T follicular helper cell (primary cell): ENCODE results near the gene PITPNM3.
"Not testable (repeated sequence)": the region's sequence is repeated elsewhere in the genome, so short reads cannot be mapped to it uniquely, and the experiment has no call there.

Experiments
- DNase-seq: peaks from one replicate; pipeline ENCODE4 v3.0.0-alpha.2; 2020; ENCODE audit warnings: low read depth

PITPNM3 gene

DNA sequence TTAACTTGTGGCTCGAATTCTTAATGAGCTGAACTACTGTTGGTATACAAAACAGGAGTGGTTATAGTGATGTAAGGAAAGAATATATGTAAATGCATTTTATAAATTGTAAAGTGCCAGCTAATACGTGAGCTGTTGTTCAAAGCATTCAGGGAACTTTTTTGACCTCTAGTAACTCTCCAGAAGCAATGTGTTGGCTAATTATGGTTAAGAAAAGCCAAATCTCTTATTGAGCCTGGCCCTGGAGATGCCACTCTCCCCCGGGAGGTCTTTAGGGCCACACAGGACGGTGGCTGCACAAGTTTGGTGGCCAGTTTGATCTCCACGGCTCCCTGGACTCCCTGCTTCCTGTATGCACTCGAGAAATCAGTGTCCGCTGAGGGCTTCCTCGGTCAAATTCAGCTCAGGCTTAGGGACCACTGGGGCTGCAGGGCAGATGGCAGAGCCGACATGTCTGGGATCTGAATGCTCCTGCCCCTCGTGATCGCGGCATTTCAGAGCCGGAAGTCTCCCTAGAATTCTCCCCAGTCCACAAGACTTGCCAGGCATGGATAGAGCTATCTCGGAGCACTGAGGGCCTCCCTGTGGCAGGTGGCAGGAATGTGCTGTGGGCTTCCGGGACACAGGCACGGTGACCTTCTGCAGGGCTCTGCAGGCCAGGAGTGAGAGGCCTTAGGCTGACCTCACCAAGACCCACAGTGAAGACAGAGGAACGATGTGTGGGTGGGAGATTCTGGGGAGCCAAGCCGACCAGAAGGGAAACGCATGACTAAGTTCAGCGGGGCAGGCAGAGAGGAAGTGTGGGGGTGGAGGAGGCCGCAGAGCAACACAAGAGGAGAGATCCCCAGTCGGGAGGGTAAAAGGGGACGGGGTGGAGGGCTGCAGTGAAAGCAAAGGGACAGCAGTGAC lies 18.6 kb upstream of the PITPNM3 start:
- no peak for DNase-seq

DNA sequence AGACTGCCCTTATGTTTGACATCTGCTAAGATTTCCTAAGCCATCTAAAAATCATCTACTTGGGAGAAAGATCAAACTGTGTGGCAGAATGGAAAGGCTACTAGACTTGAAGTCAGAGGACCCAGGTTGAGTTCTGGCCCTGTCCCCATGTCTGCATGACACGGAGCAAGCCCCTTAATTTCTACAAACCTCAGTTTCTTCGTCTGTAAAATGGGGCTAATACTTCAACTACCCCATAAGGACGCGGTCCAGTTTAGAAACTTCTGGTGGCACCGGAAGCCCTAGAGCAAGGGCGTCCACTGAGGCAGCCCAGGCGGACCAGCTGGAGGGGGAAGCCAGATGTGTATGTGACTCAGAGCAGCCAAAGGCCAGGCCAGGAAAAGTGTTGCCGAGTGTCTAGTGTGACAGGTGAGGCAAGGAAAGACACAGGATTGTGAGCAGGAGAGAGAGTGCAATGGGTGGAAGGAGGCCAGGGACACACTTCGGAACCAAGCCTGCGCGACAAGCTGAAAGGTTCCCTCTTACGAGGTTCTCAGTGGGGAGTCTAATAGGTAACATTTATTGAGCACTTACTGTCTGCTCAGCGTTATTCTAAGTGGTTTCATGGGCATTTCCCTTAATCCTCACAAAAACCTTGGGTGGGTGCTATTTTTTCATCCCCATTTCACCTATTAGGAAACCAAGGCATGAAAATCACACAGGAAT lies 17.8 kb upstream of the PITPNM3 start:
- DNase-seq = no peak

DNA sequence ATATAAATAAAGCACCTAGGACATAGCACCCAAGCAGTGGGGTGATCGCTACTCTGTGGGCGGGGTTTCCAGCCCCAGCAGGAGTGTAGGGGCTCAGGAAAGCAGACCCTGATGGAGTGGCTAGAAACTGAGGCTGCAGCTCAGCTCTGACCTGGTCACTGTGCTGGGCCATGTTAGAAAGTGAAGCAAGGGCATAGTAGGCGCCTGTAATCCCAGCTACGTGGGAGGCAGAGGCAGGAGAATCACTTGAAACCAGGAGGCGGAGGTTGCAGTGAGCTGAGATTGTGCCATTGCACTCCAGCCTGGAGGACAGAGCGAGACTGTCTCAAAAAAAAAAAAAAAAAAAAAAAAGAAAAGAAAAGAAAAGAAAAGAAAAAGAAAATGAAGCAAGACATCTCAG lies 17.1 kb upstream of the PITPNM3 start:
- not testable (repeated sequence) for DNase-seq

DNA sequence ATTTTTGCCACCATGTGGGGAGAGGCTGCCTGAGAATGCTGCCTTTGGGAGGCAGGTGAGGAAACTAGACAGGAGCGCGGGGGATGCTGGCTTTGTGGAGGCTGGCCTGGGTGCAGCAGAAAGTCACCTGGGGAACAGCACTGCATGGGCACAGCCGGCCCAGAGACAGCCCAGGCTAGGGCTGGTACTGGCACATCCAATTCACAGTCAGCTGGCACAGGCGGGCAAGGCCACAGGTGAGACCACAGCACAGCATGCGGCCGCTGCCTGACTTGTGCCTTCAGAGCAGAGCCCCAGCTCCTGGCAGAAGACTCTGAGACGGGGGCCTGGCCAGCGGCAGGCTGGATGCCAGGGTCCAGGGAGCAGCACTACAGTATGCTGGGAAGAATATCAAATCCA lies 16.6 kb upstream of the PITPNM3 start:
- no peak for DNase-seq

DNA sequence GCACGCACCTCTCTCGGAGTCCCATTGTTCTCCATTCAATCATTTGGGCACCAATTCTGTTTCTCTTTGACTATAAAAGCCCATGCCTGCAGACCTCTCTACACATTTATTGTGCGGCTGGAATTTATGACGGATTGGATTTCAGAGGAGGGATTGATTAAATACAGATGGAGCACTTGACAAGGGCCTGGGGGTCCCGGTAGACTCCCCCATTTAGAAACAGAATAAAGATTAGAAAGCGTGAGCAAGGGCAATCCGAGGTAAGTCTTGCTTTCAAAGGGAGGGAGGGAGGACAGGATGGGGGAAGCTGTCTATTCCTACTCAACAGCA lies 15.1 kb upstream of the PITPNM3 start:
- no peak for DNase-seq

DNA sequence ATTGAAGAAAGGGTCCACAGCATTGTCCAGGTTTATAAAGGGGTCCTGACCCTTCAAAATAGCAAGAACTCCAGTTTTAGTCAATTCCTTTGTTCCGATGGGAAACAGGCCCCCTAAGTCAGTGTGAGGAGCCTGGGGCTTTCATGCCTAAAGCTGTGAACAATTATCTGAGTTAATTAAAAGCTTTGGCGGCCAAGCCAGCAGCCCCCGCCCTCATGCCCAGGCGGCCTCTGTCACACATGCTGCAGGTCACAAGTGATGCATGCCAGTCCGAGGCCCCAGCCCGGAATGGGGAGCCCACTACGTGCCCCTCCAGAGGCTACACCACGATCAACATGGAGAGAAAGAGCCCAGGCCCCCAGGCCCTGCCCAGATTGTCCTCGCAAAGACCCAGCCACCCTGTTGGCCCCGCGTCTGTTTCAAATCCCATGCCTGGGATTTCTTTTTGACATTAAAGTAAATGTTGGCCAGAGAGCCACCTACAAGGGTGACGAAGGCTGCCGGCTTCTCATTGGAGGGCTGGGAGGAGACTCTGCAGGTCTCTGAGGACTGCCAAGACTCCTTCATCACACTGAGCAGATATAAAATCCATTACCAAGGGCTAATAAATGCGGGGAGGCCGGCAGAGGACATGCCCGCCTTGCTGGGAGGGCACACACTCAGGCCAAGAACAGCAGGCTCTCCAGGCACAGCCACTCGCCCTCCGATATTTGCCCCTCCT lies 14.5 kb upstream of the PITPNM3 start:
- no peak for DNase-seq

DNA sequence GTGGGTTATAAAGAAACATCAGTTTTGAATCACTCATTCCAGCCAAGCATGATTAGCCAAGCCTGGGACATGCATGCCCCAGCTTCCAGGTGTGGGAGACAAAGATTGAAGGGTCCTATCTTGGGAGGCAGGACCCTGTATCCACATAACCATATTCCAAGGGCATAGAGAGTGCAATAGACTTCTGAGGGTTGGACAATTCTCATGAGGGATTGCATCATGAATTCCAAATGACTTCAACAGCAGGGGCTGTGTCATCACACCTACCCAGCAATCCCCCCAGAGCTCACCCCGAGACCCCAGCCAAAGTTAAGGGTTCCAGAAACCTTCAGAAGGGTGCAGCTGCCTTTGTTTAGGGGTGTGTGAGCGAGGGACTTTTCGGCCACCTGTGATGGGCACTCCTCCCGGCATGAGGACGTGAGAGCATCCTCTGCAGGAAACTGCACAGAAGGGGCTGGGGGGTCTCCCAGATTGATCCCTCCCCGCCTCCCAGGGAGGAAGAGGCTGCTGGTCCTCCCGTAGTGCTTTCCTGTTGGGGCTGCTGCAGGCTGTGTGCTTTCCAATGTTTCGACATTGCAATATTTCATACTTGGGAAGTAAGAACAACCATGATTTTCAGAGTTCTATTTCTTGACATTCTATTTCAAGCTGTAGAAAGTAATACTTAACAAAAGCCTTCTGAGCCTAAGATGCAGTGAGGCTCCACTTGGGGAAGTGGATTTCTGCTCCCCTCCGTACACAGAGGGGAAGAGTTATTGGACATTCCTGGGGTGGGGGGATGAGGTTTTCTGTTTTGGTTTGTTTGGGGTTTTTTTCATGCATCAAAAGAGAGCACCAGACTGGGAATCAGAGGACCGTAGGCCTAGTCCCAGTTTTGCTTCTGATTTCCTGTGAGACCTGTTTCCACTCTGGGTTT lies 13.3 kb upstream of the PITPNM3 start:
- no peak for DNase-seq

DNA sequence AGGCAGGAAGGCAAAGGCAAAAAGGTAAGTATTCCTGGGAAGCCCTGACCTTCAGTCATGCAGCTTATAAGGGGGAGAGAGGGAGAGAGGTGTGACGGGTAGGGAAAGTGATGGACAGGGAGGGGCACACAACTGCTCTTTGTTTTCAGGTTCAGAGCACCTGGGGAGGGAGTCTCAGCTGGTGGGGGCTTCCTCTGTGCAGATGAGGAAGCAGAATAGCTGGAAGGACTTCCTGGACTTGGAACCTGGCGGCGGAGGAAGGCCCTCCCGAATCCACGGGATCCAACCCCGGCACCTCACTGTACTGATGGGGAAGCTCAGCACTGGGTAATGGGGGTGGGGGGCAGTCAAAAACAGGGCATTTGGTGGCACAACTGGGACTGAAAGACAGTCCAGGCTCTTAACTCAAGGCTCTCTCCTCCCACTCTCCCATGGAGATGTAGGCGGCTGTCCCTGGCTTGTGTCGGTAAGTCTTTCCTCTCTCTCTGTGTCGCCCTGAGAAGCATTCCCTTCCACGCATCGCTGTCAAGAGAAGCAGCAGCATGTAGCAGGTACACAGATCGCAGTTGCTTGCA lies 11.9 kb upstream of the PITPNM3 start:
- DNase-seq = no peak

DNA sequence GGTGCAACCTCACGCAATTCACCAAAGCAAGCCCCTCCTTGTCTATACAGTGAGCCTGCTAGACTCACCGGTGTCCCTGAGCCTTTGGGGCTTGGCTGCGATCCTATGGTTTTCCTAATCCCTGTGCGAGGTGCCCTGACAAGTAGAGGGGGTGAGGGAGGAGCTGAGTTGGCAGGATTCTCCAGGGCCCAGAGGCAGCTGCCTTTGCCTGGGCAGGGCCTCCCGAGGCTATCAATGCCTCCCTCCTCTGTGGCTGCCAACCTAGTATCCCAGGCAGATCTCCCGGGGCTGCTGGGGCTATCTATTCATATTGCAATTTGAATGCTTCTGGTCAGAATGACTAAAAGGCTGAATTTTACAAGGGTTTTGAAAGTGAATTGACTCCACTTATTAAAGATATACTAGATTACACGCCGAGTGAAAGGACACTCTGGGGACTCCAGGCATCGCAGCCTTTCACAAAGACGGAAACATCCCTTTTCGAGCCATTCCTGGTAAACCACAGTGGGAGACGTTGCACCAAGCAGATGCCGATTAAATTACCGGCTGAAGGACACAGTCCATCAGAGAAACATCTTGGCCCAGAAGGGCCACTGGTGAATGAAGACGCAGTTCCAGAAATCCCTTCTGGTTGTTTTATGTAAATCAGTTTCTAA lies 11.3 kb upstream of the PITPNM3 start:
- DNase-seq = no peak

DNA sequence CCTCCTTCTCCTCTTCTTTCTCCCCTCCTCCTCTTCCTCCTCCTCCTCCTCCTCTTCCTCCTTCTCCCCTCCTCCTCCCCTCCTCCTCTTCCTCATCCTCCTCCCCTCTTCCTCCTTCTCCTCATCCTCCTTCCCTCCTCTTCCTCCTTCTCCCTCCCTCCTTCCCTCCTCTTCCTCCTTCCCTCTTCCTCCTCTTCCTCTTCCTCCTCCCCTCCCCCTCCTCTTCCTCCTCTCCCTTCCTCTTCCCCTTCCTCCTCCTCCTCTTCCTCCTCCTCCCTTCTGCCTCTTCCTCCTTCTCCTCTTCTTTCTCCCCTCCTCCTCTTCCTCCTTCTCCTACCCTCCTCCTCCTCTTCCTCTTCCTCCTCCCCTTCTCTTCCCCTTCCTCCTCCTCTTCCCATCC lies 5.1 kb upstream of the PITPNM3 start:
- DNase-seq = no peak

DNA sequence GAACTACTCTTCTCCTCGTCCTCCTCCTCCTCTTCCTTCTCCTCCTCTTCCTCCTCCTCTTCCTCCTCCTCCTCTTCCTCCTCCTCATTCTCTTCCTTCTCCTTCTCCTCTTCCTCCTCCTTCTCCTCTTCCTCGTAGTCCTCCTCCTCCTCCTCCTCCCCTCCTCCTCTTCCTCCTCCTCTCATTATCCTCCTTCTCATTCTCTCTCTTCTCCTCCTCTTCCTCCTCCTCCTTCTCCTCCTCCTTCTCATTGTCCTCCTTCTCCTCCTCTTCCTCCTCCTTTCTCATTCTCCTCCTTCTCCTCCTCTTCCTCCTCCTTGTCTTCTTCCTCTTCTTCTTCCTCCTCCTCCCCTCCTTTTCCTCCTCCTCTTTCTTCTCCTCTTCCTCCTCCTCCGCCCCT lies 4.1 kb upstream of the PITPNM3 start:
- DNase-seq = no peak

DNA sequence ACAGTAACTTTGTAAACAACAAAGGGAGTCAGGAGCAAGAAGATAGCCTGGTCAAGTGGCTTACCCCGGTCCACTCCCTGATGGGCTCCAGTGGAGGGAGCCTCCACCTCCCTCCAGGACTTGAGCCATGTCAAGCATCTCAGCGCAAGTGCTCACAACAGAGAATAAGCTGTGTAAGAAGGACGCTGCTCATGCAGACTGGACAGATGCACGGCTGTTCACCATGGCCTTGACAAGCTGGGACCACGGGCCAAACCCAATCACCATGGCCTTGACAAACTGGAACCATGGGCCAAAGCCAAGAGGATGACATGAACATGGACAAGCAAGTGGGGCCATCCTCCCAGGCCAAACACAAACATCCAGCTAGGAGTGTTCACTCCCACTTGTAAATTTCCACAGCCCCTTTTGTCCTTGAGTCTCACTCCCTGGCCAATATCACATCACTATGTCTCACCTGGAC lies 3.4 kb upstream of the PITPNM3 start:
- DNase-seq = no peak

DNA sequence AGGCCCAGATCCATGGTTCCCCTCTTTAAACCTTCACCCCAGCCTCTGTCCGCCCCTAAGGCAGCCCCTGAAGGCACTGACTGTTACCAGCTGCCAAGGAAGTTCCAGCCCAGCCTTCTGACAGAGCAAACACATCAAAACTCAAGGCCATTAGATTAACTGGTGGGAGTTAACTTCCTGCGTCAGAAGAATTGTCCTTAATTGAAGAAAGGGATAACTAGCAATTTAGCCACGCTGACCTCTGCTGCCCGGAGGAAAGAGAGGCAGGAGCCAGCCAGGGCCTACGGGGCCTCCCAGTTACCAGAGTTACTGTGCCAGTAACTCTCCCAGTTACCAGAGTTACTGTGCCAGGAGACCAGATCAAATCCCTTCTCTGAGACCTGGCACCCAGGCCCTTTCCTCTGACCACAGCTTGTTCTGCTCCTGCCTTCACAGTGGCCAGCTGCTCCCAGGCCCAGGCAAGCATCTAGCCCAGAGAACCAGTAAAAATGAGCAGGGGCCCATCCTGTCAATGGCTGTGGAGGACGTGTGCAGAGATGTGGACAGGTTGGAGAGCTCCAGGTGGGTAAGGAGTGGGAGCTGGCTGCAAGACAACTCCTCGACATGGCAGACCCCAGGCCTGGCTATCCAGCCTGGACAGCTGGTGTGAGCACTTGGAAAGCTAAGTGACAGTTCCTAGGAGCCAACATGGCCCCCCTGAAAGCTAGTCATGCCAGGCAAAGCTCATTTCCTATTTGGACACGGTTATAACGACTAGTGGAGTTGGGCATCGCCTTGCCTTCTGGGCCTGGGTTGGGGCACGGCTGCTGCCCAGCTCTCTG lies 2.8 kb upstream of the PITPNM3 start:
- DNase-seq = no peak

DNA sequence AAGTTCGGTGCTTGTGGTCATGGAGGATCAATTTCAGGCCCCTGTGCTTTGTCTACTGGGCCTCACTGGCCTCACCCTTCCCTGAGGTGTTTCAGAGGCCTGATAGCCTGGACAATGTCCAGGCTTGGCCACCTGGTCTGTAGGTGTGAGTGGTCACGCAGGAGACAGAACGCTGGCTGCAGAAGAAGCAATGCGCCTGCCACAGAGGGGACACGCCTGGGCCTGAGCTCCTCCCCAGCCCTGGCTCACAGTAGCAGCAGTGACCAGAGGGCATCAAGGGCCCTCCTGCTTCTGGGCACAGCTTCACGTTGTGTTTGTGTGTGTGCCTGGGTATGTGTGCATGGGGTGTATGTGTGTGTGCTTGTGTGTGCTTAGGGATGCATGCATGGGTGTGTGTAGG lies 1.9 kb upstream of the PITPNM3 start:
- no peak for DNase-seq

DNA sequence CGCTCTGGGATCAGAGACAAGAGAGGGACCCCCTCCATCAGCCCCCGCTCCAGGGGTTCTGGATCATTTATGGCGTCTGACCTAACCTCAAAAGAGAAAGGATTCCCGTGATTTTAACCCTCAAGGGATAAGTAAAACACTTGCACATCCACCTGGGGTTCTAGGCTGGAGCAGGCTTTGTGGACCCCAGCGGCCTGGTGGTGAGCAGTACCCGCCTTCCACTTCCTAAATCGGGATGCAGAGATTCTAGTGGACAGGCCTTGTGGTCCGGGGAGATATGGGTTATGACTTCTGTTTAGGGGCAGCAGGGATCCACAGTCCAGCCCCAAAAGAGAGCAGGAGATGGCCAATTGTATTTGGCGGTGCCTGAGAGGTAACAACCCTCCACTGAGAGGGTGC lies 684 bp upstream of the PITPNM3 start:
- DNase-seq = no peak

DNA sequence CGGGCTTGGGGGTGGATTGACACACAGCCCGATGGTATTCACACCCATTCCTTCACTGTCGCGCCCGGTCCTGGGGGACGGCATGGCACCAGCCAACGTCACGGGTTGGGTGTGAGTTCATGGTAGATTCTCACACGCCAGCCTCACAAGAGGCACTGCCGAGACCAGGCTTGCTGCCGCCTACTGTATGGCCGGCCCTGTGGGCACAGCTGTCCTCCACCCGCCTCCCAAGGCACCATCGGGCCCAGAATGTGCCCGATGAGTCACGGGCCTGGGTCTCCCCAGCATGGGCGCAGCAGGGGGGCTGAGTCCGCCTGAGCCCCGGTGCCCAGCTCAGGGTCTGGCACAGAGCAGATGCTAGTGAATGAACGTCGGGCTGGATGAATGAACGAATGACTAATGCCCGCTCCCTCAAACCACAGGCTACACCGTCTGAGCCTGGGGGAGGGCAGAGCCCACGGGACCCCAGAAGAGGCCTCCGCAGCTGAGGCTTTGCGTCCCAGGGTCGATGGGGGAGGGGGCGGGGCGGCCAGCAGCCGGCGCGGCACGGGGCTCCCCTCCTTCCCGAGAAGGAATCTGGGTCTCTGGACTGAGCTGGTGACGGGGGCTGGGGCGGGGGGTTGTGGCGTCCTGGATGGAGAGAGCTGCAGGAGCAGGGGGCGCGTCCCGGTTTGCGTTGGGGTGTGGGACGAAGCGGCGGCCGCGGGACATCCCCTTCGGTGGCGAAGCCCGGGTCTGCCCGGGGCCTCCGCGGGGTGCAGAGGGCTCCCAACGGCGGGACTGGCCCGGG lies 829 bp downstream of the PITPNM3 start:
- DNase-seq = no peak

DNA sequence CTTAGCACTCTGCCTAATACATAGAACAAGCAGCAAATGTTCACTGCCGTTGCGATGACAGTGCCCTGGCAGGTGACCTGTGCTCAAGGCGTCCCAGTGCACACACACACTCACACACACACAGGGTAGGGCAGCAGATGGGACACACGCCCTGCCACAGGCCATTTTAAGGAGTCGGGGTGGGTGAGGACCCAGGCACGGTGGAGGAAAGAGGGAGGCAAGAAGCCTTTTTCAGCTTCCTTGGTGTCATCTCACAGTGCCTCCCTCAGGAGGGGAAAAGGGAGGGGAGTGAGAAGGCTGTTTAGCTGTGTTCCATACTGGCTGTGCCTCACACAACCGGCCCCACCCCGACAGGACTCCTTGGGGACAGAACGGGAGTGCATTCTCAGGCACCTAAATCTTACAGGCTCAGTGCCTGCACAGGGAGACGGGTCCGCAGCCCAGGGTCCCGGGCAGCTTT lies 1.5 kb downstream of the PITPNM3 start:
- DNase-seq = no peak

DNA sequence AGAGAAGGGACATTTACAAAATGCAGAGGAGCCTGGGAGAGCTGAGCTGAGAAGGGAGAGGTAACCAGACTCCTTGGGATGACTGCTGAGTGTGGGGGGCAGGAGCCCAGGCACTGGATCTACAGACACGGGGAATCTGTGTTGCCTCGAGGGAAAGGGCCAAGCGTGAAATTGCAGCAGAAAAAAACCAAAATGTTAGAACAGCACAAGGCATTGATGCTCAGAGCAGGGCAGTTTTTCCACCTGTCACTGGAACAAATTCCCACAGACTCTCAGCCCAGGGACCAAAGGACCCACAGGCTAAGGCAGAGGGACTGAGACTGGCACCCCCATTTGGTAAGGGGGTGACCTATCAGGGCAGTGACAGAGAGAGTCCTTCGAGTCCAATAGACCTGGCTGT lies 2.0 kb downstream of the PITPNM3 start:
- no peak for DNase-seq
